Stomach (tissue), 9 donors: ENCODE measurements around the gene TSEN54. TPM values are rescaled to one million over a fixed set of nuclear protein-coding genes. Genes with fewer than 3 reads are reported as not detected.

Source experiments
- DNase-seq, 2 donors: peaks; one replicate each; pipeline versions ENCODE4 v3.0.0 to v3.0.0-alpha.2; 2013 to 2019
- H3K27ac ChIP-seq, 5 donors: fragments of 200-600 bp in 4 of 5; sonication (generic) in 4 of 5; one replicate each; pipeline ENCODE4 v1.5.1; 2013 to 2019; ENCODE audit warnings: mild to moderate bottlenecking in 1 of 5, moderate library complexity in 1 of 5
- H3K27me3 ChIP-seq, 3 donors: fragments of 200-600 bp; sonication (generic); one replicate each; pipeline ENCODE4 v1.5.1; 2017 to 2019; ENCODE audit warnings: mixed run types in 1 of 3
- H3K36me3 ChIP-seq, 4 donors: fragments of 200-600 bp; sonication (generic); 1 replicate in 3 of 4; 2 replicates in 1 of 4; pipeline ENCODE4 v1.5.1; 2016 to 2019
- H3K4me1 ChIP-seq, 4 donors: fragments of 200-600 bp; sonication (generic); one replicate each; pipeline ENCODE4 v1.5.1; 2016 to 2019
- H3K4me3 ChIP-seq, 4 donors: fragments of 200-600 bp; sonication (generic) in 3 of 4; one replicate each; pipeline ENCODE4 v1.5.1; 2016 to 2019; ENCODE audit warnings: mild to moderate bottlenecking in 1 of 4
- H3K9me3 ChIP-seq, 4 donors: fragments of 200-600 bp; sonication (generic); one replicate each; pipeline ENCODE4 v1.5.1; 2016 to 2019
- CTCF ChIP-seq, 7 experiments: fragments of 450-650 bp in 4 of 7; fragments of 200-600 bp in 3 of 7; sonication (generic) in 3 of 7; IDR thresholded peaks; one replicate each; pipeline ENCODE4 v1.5.1; 2016 to 2019; ENCODE audit warnings: antibody characterized with exemption in 7 of 7, control low read depth in 2 of 7, mild to moderate bottlenecking in 1 of 7
- EP300 ChIP-seq: sonication (generic); formaldehyde crosslinking; IDR thresholded peaks from one replicate; pipeline ENCODE4 v1.6.1; 2017; ENCODE audit warnings: antibody characterized with exemption
- POLR2A ChIP-seq, 4 donors: fragments of 450-650 bp; IDR thresholded peaks; one replicate each; pipeline ENCODE4 v1.6.1; 2016; ENCODE audit warnings: antibody characterized with exemption in 4 of 4, control low read depth in 2 of 4, mild to moderate bottlenecking in 1 of 4, moderate library complexity in 1 of 4
- POLR2AphosphoS5 ChIP-seq, 3 donors: sonication (generic); formaldehyde crosslinking; IDR thresholded peaks; one replicate each; pipeline ENCODE4 v1.6.1; 2016; ENCODE audit warnings: antibody characterized with exemption in 3 of 3
- WGBS, 5 donors: extraction: QIAGEN DNeasy Blood & Tissue Kit in 3 of 5; methylation state at CpG; one replicate each; pipeline versions ENCODE4 v1.1.5 to v1.1.7; 2013 to 2018; 5-methylcytosine and 5-hydroxymethylcytosine counted together
- intact Hi-C: fragments of 100-400 bp; cut with DNase I; formaldehyde crosslinking; loops from one replicate; pipeline ENCODE4 v1.15.1; 2023; ENCODE audit warnings: low total_unique reads
- polyA plus RNA-seq, 3 donors: library from polyadenylated mRNA; stranded (reverse); fragments of 200-250 nt; gene quantifications; one replicate each; pipeline ENCODE4 v1.2.3, GENCODE V29; 2013
- total RNA-seq, 5 donors: library from RNA; depleted of rRNA; stranded (reverse); fragments of >200 nt; gene quantifications; one replicate each; pipeline versions ENCODE4 v1.1.0 to v1.2.3, GENCODE V29; 2014 to 2016
- donor health status: healthy with polysubstance abuse.
- donor health status: Bipolar disorder and iron deficiency.
- donor health status: healthy.

Gene TSEN54
- total and polyA plus RNA-seq, 8 donors = 13.2 to 219 (median 42.1) TPM

GRCh38 chr17:75489511-75489955 lies 26.8 kb upstream of the TSEN54 start:
- Histone ChIP-seq H3K27me3 (no peaks in the 10 kb centered on the region), H3K27ac (peak overlapping the region in 4 of 5 donors; percentile 63 to 73 (median 72))

GRCh38 chr17:75490173-75490743 lies 26.1 kb upstream of the TSEN54 start:
- Histone ChIP-seq H3K4me3 (no peak overlapping the region), H3K27me3 (no peaks in the 10 kb centered on the region), H3K4me1 (peaks cover 11 to 52% (median 37%) of the 10 kb centered on the region in 4 donors), H3K9me3 (no peaks in the 10 kb centered on the region), H3K27ac (peak overlapping the region; percentile 38 to 73 (median 70)), H3K36me3 (peaks cover 38 to 78% (median 72%) of the 10 kb centered on the region in 4 donors)
- TF ChIP-seq EP300 (no peak), POLR2A (IDR thresholded peaks at IDR 0.05) (no peak), POLR2AphosphoS5 (IDR thresholded peaks at IDR 0.05) (peak in 1 of 3 donors; percentile 32), CTCF (IDR thresholded peaks at IDR 0.05) (no peak)
- WGBS, 5 donors = 39 to 64% (median 55%) methylated on average over 7 to 14 of the region's 14 CpGs
- intact Hi-C loops = no loop called here
- DNase-seq = peak in 1 of 2 donors; percentile 76

More at GRCh38 chr17:75489511-75489955, 26.8 kb upstream of the TSEN54 start:
- no peak overlapping the region for H3K4me3 ChIP-seq
- DNase-seq = no peak
- peaks cover 32 to 71% (median 64%) of the 10 kb centered on the region in 4 donors for H3K36me3 ChIP-seq
- WGBS, 5 donors = 77 to 85% (median 85%) methylated on average over 12 to 14 of the region's 14 CpGs
- TF ChIP-seq POLR2A (IDR thresholded peaks at IDR 0.05) (no peak), CTCF (IDR thresholded peaks at IDR 0.05) (no peak)
- H3K9me3 ChIP-seq = no peaks in the 10 kb centered on the region
- intact Hi-C loops = no loop called here
- peaks cover 11 to 52% (median 38%) of the 10 kb centered on the region in 4 donors for H3K4me1 ChIP-seq

- DNase-seq = no peak
- 78 to 86% (median 83%) methylated on average over 15 to 19 of the region's 19 CpGs for WGBS, 5 donors
- Histone ChIP-seq H3K9me3 (no peaks in the 10 kb centered on the region), H3K36me3 (peaks cover 45 to 80% (median 76%) of the 10 kb centered on the region in 4 donors), H3K27ac (peak overlapping the region in 4 of 5 donors; percentile 63 to 73 (median 72)), H3K4me3 (no peak overlapping the region), H3K27me3 (no peaks in the 10 kb centered on the region), H3K4me1 (peaks cover 11 to 48% (median 30%) of the 10 kb centered on the region in 4 donors)
- TF ChIP-seq POLR2A (IDR thresholded peaks at IDR 0.05) (no peak), POLR2AphosphoS5 (IDR thresholded peaks at IDR 0.05) (no peak), CTCF (IDR thresholded peaks at IDR 0.05) (no peak), EP300 (no peak)
- intact Hi-C loops = no loop called here
Observed at GRCh38 chr17:75490953-75491649, 25.2 kb upstream of the TSEN54 start.

GRCh38 chr17:75491680-75492079 lies 24.6 kb upstream of the TSEN54 start:
- DNase-seq = no peak
- TF ChIP-seq POLR2A (IDR thresholded peaks at IDR 0.05) (no peak), POLR2AphosphoS5 (IDR thresholded peaks at IDR 0.05) (no peak), CTCF (IDR thresholded peaks at IDR 0.05) (no peak), EP300 (no peak)
- H3K27me3 ChIP-seq = no peaks in the 10 kb centered on the region
- peaks cover 11 to 42% (median 24%) of the 10 kb centered on the region in 4 donors for H3K4me1 ChIP-seq
- no peaks in the 10 kb centered on the region for H3K9me3 ChIP-seq
- peaks cover 49 to 80% (median 76%) of the 10 kb centered on the region in 4 donors for H3K36me3 ChIP-seq
- WGBS, 5 donors = 85 to 95% (median 90%) methylated on average over 13 to 15 of the region's 15 CpGs
- H3K4me3 ChIP-seq = no peak overlapping the region
- H3K27ac ChIP-seq = no peak overlapping the region
- intact Hi-C loops = no loop called here
